ENCODE results near the gene BAX. TPM values are rescaled to one million over a fixed set of nuclear protein-coding genes. Genes with fewer than 3 reads are reported as not detected.

BAX gene
- total and polyA plus RNA-seq, 9 of the 15 experiments (the other 6 are each of a cell fraction or from before 2014, with no cell fraction given) = 3.2 to 95.4 (median 44.5) TPM

GRCh38 chr19:48967346-48968178, 12.9 kb downstream of the BAX start (continued):
- no peak; the same call in 1 of the 2 replicates for TF ChIP-seq MGA (IDR thresholded peaks at IDR 0.05)
- peak in 1 of 2 experiments; percentile 57; a peak in 1 of 4 replicates for TF ChIP-seq TRIM24 (IDR thresholded peaks at IDR 0.05)
- no peak for TF ChIP-seq ZNF12 (CRISPR knock-in tag; IDR thresholded peaks at IDR 0.05)
- peak; percentile 91; the same call in 1 of the 2 replicates for TF ChIP-seq FOXK1 (CRISPR knock-in tag; IDR thresholded peaks at IDR 0.05; ENCODE audit: borderline replicate concordance)
- peak; percentile 41 for TF ChIP-seq ZFX (CRISPR knock-in tag; IDR thresholded peaks at IDR 0.05)
- peak; percentile 81 for TF ChIP-seq ZNF444 (CRISPR knock-in tag; IDR thresholded peaks at IDR 0.05)
- TF ChIP-seq SUPT5H (IDR thresholded peaks at IDR 0.05) = peak; percentile 87
- TF ChIP-seq NFE2 (IDR thresholded peaks at IDR 0.05; ENCODE audit: low read depth) = peak; percentile 86
- TF ChIP-seq HNRNPH1 (optimal IDR thresholded peaks at IDR 0.05; ENCODE audit: low read depth, low read length) = no peak
- TF ChIP-seq RBBP5 (IDR thresholded peaks at IDR 0.05; ENCODE audit: borderline replicate concordance, insufficient read depth, low read length, poor library complexity, severe bottlenecking) = peak; percentile 12
- TF ChIP-seq HDAC8 (tag; IDR thresholded peaks at IDR 0.05) = no peak
- peak; percentile 50; the same call in 1 of the 2 replicates for TF ChIP-seq NFRKB (IDR thresholded peaks at IDR 0.05; ENCODE audit: low read depth)
- TF ChIP-seq FOS (IDR thresholded peaks at IDR 0.05; ENCODE audit: extremely low read depth, insufficient read length) = no peak
- peak; percentile 98 for TF ChIP-seq MAFK (IDR thresholded peaks at IDR 0.05; ENCODE audit: low read length)
- TF ChIP-seq TCF3 (CRISPR knock-in tag; IDR thresholded peaks at IDR 0.05) = 0 out of 2 replicates have a peak, but pooled peaks have one; percentile 2
- TF ChIP-seq HNRNPLL (IDR thresholded peaks at IDR 0.05; ENCODE audit: low read depth, low read length, poor library complexity, severe bottlenecking) = peak; percentile 79
